Dendritic cell treated with granulocyte-macrophage colony-stimulating factor and Interleukin-4, amounts not matched to agents 40 ng/mL and 50 ng/mL, for 4 days (primary cell): ENCODE data around the gene HSPA14.

Experiments
- H3K27ac Mint-ChIP-seq: one replicate; pipeline ENCODE4 v1.8.0; 2022; ENCODE audit warnings: mild to moderate bottlenecking, mixed read lengths
- H3K27me3 Mint-ChIP-seq: one replicate; pipeline ENCODE4 v1.8.0; 2022; ENCODE audit warnings: mild to moderate bottlenecking, mixed read lengths
- H3K36me3 Mint-ChIP-seq: one replicate; pipeline ENCODE4 v1.8.0; 2022; ENCODE audit warnings: low read depth, mixed read lengths
- H3K4me1 Mint-ChIP-seq: one replicate; pipeline ENCODE4 v1.8.0; 2022; ENCODE audit warnings: low read depth, mixed read lengths
- H3K4me3 Mint-ChIP-seq: one replicate; pipeline ENCODE4 v1.8.0; 2022; ENCODE audit warnings: mild to moderate bottlenecking, moderate library complexity, mixed read lengths
- H3K9me3 Mint-ChIP-seq: one replicate; pipeline ENCODE4 v1.8.0; 2022; ENCODE audit warnings: mixed read lengths
- intact Hi-C: fragments of 100-400 bp; cut with micrococcal nuclease; formaldehyde crosslinking; loops from one replicate; pipeline ENCODE4 v1.15.0; 2022

The HSPA14 gene

GRCh38 chr10:14918964-14919363, 80.9 kb downstream of the HSPA14 start:
- intact Hi-C loops = no loop called here
- Mint-ChIP-seq H3K36me3 (peaks cover 100% of the 10 kb centered on the region), H3K4me3 (no peak overlapping the region), H3K4me1 (peaks cover 7% of the 10 kb centered on the region), H3K9me3 (no peaks in the 10 kb centered on the region), H3K27ac (no peak overlapping the region), H3K27me3 (no peaks in the 10 kb centered on the region)
